Epithelial cell of proximal tubule (primary cell): ENCODE data around the gene CUX1. TPM values are rescaled to one million over a fixed set of nuclear protein-coding genes. Genes with fewer than 3 reads are reported as not detected.

Experiments used
- DNase-seq: peaks from one replicate; pipeline ENCODE4 v3.0.0-alpha.2; 2011; ENCODE audit warnings: low read depth
- H3K4me3 ChIP-seq: 2 replicates; pipeline ENCODE4 v1.5.1; 2011; ENCODE audit warnings: low read depth, mild to moderate bottlenecking, low read length
- CTCF ChIP-seq: conservative IDR thresholded peaks from 2 replicates; pipeline ENCODE4 v1.5.1; 2012; ENCODE audit warnings: low read depth, mild to moderate bottlenecking, low read length
- total RNA-seq: library from RNA; depleted of rRNA; stranded (reverse); fragments of >200 nt; gene quantifications from 2 replicates; pipeline ENCODE4 v1.2.3, GENCODE V29; 2015

CUX1 gene
- total RNA-seq, 1 donor from 2014 or later: 37.3 TPM

- DNase-seq: no peak
- no peak overlapping the region for H3K4me3 ChIP-seq
- TF ChIP-seq CTCF: no peak
Observed at GRCh38 chr7:102064361-102065025, 247.1 kb downstream of the CUX1 start.

GRCh38 chr7:102065226-102065625 lies 247.8 kb downstream of the CUX1 start:
- H3K4me3 ChIP-seq: no peak overlapping the region

GRCh38 chr7:102066476-102066875 lies 249.1 kb downstream of the CUX1 start:
- DNase-seq: no peak
- no peak overlapping the region for H3K4me3 ChIP-seq
- no peak for TF ChIP-seq CTCF

More at GRCh38 chr7:102065226-102065625, 247.8 kb downstream of the CUX1 start:
- TF ChIP-seq CTCF: no peak
- no peak for DNase-seq

GRCh38 chr7:102068846-102069245 lies 251.4 kb downstream of the CUX1 start:
- no peak overlapping the region for H3K4me3 ChIP-seq
- DNase-seq: no peak
- no peak for TF ChIP-seq CTCF

GRCh38 chr7:102069931-102070629 lies 252.7 kb downstream of the CUX1 start:
- no peak overlapping the region for H3K4me3 ChIP-seq
- no peak for DNase-seq
- no peak for TF ChIP-seq CTCF

- no peak for DNase-seq
- no peak overlapping the region for H3K4me3 ChIP-seq
- TF ChIP-seq CTCF: no peak
Observed at GRCh38 chr7:102072003-102072402, 254.6 kb downstream of the CUX1 start.
